ENCODE data around the gene ZBTB32.
"Not testable (repeated sequence)": the region's sequence is repeated elsewhere in the genome, so short reads cannot be mapped to it uniquely, and the experiment has no call there.

The ZBTB32 gene

DNA sequence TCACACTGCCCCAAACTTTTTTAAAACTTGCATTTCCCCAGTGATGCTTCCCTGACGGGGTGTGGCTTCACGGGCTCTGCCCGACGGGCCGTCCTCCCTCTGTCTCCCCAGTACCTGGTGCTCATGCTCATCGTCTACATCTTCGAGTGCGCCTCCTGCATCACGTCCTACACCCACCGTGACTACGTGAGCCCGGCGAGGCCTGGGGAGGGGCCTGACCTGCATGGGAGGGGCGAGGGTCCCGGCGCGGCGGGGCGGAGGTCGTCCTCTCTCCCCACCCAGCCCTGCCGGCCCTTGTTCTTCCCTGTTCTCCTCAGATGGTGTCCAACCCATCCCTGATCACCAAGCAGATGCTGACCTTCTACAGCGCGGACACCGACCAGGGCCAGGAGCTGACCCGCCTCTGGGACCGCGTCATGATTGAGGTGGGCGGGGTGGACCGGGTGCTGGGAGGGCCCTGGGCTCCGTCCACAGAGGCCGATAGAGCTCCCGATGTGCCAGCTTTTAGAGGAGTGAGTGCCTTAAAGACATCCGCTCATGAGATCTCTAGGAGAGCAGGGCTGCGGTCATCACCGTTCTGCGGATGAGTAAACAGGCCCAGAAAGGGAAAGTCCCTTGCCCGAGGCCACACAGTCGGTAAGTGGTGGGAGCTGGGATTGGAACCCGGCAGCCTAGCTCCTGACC is 31.1 kb upstream of the ZBTB32 start:
- Histone ChIP-seq H3K27ac (no peak overlapping the region), H3K4me3 (peak overlapping the region; percentile 61)
- TF ChIP-seq, protein P1, sequence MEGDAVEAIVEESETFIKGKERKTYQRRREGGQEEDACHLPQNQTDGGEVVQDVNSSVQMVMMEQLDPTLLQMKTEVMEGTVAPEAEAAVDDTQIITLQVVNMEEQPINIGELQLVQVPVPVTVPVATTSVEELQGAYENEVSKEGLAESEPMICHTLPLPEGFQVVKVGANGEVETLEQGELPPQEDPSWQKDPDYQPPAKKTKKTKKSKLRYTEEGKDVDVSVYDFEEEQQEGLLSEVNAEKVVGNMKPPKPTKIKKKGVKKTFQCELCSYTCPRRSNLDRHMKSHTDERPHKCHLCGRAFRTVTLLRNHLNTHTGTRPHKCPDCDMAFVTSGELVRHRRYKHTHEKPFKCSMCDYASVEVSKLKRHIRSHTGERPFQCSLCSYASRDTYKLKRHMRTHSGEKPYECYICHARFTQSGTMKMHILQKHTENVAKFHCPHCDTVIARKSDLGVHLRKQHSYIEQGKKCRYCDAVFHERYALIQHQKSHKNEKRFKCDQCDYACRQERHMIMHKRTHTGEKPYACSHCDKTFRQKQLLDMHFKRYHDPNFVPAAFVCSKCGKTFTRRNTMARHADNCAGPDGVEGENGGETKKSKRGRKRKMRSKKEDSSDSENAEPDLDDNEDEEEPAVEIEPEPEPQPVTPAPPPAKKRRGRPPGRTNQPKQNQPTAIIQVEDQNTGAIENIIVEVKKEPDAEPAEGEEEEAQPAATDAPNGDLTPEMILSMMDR (IDR thresholded peaks at IDR 0.05): no peak
- no peak for DNase-seq (ENCODE audit: low spot score)

GRCh38 chr19:35675589-35676140 is 28.7 kb upstream of the ZBTB32 start:
- TF ChIP-seq, protein P1 (IDR thresholded peaks at IDR 0.05): no peak

GRCh38 chr19:35689836-35690235 is 14.5 kb upstream of the ZBTB32 start:
- Histone ChIP-seq H3K4me3 (no peak overlapping the region), H3K27ac (no peak overlapping the region)
- no peak for DNase-seq (ENCODE audit: low spot score)

More at GRCh38 chr19:35675589-35676140, 28.7 kb upstream of the ZBTB32 start:
- no peak for DNase-seq (ENCODE audit: low spot score)
- Histone ChIP-seq H3K4me3 (no peak overlapping the region), H3K27ac (no peak overlapping the region)

GRCh38 chr19:35691106-35691505 is 13.3 kb upstream of the ZBTB32 start:
- not testable (repeated sequence) for DNase-seq (ENCODE audit: low spot score)

More at GRCh38 chr19:35689836-35690235, 14.5 kb upstream of the ZBTB32 start:
- TF ChIP-seq, protein P1 (IDR thresholded peaks at IDR 0.05): no peak

DNA sequence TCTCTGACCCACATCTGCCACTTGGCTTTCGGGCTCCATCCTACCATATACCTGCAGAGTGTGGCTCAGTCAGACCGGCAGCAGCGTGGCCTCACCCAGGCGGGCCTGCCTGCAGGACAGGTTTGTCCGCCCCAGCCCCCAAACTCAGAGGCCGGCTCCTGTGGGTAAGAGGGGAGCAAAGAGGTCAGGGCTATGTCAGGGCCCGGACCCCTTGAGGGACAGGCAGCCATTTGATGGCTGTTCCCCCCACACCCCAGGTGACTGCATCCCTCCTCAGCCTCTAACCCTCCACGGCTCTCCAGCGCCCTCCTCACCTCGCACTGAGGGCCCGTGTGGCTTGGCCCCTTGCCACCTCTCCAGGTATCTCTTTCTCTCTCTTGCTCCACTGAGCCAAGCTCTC is 12.3 kb upstream of the ZBTB32 start:
- Histone ChIP-seq H3K27ac (no peak overlapping the region), H3K4me3 (no peak overlapping the region)
- no peak for DNase-seq (ENCODE audit: low spot score)
- TF ChIP-seq, protein P1 (IDR thresholded peaks at IDR 0.05): no peak

More at GRCh38 chr19:35691106-35691505, 13.3 kb upstream of the ZBTB32 start:
- not testable (repeated sequence) for H3K4me3 ChIP-seq, H3K27ac ChIP-seq

GRCh38 chr19:35693422-35693821 is 10.9 kb upstream of the ZBTB32 start:
- no peak overlapping the region for H3K4me3 ChIP-seq
- no peak for DNase-seq (ENCODE audit: low spot score)
- TF ChIP-seq, protein P1 (IDR thresholded peaks at IDR 0.05): no peak
- no peak overlapping the region for H3K27ac ChIP-seq

DNA sequence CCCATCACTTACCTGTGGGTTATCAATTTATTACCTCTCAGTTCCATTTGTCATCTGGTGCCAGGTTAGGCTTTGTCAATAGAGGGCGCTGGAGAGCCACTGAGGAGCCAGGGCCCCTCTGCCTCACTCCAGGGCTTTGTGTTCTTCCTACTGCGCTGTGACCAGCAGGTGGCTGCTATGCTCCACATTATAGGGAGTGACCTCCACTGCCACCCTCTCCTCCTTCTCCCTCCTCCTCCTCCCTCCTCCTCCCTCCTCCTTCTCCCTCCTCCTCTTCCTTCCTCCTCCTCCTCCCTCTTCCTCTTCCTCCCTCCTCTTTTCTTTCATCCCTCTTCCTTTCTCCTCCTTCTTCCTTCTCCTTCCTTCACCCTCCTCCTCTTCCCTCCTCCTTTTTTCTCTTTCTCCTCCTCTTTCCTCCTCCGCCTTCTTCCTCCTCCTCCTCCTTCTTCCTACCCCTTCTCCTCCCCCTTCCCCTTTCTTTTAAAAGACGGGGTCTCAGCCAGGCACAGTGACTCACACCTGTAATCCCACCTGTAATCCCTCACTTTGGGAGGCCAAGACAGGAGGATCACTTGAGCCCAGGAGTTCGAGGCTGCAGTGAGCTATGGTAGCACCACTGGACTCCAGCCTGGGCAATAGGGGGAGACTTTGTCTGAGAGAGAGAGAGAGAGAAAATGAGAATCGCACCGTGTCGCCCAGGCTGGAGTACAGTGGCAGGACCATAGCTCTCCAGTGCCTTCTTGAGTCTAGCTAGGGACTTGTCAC is 10.3 kb upstream of the ZBTB32 start:
- TF ChIP-seq, protein P1 (IDR thresholded peaks at IDR 0.05): peak; percentile 88
- Histone ChIP-seq H3K27ac (no peak overlapping the region), H3K4me3 (no peak overlapping the region)
- peak; percentile 82 for DNase-seq (ENCODE audit: low spot score)
